NCI-H2171 (cell line): ENCODE data around the gene DHX15.

Source experiments
- DNase-seq: peaks from one replicate; lab custom pipeline; 2025; lab: John Stamatoyannopoulos, UW

Gene DHX15

DNA sequence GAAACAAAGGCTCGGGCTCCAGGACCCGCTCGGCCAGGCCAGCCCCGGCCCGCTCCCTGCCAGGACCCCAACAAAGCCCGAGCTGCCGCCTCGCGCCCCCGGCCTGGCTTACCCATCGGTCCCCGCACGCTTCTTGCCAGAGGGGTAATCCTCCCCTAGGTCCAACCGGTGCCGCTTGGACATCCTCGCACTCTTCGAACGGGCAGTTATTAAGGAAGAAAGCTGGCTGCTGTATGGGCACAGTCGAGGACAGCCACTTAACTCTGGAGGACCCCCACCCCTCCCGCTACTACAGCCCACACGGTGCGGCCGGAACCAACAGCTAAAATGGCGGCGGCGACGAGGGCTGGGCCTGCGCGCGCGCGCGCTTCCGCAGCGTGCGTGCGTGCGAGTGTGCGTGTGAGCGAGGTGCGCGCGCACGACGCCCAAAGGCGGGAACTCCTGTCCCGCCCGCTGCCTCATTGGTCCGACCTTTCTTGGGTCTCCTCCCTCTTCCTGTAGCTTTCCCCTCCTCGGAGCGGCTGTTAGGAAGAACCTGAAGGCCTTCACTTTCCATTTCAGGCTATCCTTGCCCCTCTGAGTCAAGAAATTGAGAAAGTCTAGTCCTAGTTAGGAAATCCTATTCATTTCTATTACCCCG lies at the start of gene DHX15:
Gene DHX15, minus strand, starts transcription at position 344 of the 640 bp plus-strand sequence. Its CDS starts 161 bp downstream, at position 183.
- DNase-seq = peak; percentile 83

- no peak for DNase-seq
Measured at GRCh38 chr4:24632011-24632410, 47.7 kb upstream of the DHX15 start.

DNA sequence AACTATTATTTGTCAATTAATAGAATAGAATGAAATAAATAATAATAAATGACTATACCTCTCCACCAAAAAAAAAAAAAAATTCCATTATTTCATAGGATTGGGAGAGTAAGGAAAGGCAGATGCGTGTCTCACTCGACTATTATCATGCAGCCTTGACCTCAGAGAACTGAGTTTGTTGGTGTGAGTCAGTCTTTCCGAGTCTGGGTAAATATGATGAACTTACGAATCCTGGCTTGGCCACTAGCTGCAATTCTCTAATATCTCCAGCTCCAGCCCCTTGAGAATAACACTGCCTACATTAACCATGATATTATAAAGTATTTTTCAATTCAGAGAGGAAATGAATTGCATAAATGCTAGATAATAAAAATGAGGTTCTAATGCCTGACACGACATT lies 46.6 kb upstream of the DHX15 start:
- DNase-seq = no peak

- DNase-seq = no peak
Measured at GRCh38 chr4:24625091-24625490, 40.7 kb upstream of the DHX15 start.

DNA sequence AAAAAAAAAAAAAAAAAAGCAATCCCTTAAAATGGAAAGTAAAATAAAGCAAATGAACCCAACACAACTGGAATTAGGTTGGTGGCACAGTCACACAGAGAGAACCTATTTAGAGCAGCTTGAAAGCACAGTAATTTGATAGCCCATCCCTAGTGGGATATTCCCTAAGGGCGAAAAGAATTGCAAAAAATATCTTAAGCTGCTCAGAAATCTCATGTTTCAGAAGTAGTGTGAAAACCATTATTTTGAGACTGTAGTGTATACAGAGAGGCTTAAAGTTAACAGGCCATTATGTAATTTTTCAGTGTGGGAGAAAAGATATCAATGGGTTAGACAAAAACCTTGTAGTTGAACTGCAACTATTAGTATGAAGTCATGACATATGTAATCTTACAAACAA lies 40.0 kb upstream of the DHX15 start:
- DNase-seq = peak; percentile 43

GRCh38 chr4:24622146-24622834 lies 37.9 kb upstream of the DHX15 start:
- no peak for DNase-seq

DNA sequence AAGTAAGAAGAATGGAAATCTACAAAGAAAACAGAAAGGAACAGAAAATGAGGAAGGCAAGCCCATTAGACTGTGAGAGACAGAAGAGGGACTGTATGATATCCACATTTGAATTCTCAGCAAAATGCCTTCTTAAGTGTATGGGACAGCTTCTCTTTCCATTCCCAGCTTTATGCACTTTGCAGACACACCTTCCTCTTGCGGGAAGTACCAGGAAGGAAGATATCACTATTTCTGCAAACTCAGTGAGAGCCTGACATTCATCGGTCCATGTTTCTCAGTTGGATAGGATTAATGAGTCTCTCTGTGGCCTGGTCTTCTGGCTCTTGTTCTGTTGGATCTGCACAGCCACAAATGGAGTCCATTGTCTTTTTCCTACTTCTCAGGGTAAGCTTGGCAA lies 31.6 kb upstream of the DHX15 start:
- DNase-seq = no peak

DNA sequence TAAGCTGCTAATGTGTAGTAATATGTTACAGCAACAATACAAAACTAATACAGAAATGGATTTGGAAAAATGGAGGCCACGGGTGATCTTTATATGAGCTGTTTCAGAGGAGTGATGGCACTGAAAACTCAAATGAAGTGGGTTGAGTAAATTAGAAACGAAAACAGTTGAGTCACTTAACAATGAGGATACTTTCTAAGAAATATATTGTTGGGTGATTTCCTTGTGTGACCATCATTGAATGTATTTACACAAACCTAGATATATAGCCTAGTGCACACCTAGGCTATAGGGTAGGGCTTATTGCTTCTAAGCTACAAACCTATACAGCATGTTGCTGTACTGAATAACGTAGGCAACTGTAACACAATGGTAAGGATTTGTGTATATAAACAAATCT lies 30.5 kb upstream of the DHX15 start:
- DNase-seq = no peak

DNA sequence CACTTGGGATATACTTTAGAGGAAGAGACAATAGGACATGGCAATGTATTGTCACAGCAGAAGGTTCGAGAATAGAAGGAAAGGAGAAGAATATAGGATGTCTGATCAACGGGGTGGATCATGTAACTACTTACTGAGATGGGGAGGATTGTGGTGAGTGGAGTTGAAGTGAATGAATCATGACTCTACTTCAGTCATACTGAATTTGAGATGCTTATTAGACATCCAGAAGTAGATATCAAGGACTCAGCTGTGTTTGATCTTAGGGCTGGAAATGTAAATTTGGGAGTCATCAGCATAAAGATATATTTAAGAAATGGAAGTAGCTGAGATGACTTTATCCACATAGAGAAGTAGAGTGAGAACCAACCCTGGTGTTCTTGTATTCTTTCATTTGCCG lies 29.1 kb upstream of the DHX15 start:
- no peak for DNase-seq

DNA sequence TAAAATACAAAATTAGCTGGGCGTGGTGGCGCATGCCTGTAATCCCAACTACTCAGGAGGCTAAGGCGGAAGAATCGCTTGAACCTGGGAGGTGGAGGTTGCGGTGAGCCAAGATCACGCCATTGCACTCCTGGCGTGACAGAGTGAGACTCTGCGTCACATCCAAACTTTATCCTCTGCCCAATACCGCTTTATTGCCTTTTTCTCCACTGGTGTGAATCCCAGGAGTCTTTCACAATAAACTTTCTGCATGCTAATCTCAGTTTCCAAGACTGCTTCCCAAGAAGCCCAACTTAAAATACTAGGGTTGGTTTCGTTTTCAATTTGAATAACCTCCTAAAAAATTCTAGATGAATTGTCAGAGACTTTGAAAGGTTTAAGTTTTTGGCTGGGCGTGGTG lies 27.2 kb upstream of the DHX15 start:
- no peak for DNase-seq

GRCh38 chr4:24607334-24607733 lies 23.0 kb upstream of the DHX15 start:
- no peak for DNase-seq

DNA sequence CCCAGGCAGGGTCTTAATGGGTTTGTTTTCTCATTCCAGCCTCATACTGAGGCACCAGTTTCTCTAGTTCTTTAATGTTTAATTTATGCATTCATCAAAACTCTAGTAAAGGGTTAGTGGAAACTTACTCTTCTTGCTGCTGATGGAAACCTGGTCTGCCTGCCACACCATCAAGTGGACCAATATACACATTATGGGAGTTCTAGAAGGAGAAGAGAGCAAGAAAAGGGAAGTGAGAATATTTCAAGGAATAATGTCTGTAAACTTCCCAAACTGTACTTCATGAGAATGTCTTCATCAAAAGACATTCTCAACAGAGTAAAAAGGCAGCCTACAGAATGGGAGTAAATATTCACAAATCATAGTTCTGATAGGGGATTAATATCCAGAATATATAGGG lies 20.9 kb upstream of the DHX15 start:
- no peak for DNase-seq

- no peak for DNase-seq
Measured at GRCh38 chr4:24604558-24605214, 20.3 kb upstream of the DHX15 start.

- no peak for DNase-seq
Measured at GRCh38 chr4:24603343-24603742, 19.0 kb upstream of the DHX15 start.

- no peak for DNase-seq
Measured at GRCh38 chr4:24601121-24601520, 16.8 kb upstream of the DHX15 start.

GRCh38 chr4:24599275-24599674 lies 14.9 kb upstream of the DHX15 start:
- no peak for DNase-seq

DNA sequence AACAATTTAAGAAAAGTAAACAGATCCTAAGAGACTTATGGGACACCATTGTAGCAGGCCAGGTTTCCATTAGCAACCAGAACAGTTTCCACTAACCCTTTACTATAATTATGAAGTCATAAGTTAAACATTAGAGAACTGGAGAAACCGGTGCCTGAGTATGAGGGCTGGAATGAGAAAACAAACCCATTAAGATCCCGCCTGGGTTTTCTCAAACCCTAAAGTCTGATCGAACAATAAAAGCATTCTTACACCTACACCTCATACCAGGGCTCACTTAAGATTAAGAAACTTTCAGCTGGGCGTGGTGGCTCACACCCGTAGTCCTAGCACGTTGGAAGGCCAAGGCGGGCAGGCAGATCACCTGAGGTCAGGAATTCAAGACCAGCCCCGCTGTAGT lies 13.7 kb upstream of the DHX15 start:
- no peak for DNase-seq

DNA sequence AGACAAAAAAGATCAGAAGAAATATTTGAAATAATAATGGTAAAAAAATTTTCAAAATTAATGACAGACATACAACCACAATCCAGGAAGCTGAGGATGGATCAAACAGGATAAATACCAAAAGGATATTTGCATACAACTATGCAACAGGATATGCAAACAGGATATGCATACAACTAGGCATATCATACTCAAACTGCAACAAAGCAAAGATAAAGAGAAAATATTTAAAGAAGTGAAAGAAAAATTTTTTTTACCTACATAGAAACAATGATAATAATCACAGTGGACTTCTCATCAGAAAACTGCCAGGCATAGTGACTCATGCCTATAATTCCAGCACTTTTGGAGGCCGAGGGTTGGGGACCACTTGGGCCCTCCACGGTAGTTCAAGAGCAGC lies 11.3 kb upstream of the DHX15 start:
- no peak for DNase-seq

DNA sequence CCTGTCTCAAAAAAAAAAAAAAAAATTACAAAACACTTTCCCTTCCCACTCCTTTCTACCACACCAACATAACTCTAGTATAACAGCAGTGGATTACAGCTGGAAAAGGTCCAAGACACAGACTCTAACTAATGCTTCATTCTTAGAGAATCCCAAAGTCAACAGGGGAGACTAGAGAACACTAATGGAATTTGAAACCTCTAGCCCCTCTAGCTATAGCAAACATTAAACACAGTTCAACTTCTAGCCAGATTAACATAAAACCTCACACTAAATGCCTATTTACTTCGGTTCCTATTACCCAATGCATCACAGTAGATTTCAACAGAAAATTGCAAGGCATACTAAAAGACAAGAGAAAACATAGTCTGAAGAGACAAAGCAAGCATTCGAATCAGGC lies 10.5 kb upstream of the DHX15 start:
- DNase-seq = no peak

DNA sequence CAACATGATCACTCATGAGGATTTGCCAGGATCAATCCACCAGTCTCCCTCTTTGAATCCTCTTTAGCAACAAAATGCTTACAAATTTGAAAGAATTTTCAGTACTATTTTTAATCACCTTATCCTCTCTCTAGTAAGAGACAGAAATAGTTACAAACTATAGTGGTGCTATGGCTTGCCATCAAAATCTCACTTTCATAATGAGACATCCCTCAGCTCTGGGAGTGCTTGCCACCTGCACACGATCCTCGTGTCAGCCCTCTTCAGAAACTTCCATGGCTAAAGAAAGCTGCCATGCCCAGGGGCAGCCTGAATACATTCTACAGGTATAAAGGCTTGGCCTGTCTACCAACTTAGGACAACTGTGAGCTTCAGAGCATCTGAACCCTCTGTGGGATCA lies 5.1 kb upstream of the DHX15 start:
- no peak for DNase-seq

- no peak for DNase-seq
Measured at GRCh38 chr4:24588216-24588954, 4.0 kb upstream of the DHX15 start.

GRCh38 chr4:24583451-24584210 lies 723 bp downstream of the DHX15 start:
- peak; percentile 31 for DNase-seq
